Subcutaneous adipose tissue (tissue), 4 donors: ENCODE measurements around the gene PCGF3. TPM values are rescaled to one million over a fixed set of nuclear protein-coding genes. Genes with fewer than 3 reads are reported as not detected.

ENCODE experiments used
- total RNA-seq, 4 donors: library from RNA; depleted of rRNA; stranded (reverse); fragments of >200 nt; gene quantifications; one replicate each; pipeline ENCODE4 v1.1.0, GENCODE V29; 2016
- TF ChIP-seq, protein P1 (sequence below): fragments of 450-650 bp; IDR thresholded peaks from one replicate; pipeline ENCODE4 v1.5.1; 2016; ENCODE audit warnings: low read depth, mild to moderate bottlenecking, control low read depth, antibody characterized with exemption, moderate library complexity

Gene PCGF3
- total RNA-seq, 4 donors from 2014 or later: 36.7 to 72.2 (median 55.0) TPM

DNA sequence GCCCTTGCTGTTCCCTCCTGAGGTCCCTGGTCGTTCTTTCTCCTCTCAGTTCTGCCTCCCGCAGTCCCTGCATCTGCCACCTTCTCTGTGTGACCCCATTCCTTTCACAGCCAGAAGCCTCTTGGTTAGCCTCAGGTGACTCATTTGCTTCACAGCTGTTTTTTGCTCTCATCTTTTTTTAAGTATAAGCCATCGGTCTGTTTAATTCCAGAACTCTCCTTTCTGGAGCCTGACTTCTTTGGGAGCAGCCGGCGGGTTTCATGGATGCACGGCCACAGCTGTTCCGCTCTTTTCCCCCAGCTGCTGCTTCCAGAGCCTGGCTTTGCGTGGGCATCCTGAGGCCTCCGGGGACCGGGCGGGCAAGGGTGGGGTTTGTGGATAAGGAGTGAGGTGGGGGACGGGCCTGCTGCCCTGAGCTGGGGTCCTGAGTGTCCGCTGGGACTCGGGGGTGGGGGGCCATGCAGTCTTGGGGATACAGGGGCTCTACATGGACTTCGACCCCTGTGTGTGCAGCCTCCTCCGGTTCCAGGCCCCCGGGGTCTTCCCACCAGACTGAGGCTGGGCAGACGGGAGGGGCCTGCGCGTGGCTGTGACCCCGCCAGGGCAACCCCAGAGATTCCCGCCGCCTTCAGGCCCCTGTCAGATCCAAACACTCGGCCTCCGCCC, 46.7 kb downstream of the PCGF3 start:
- TF ChIP-seq, protein P1, sequence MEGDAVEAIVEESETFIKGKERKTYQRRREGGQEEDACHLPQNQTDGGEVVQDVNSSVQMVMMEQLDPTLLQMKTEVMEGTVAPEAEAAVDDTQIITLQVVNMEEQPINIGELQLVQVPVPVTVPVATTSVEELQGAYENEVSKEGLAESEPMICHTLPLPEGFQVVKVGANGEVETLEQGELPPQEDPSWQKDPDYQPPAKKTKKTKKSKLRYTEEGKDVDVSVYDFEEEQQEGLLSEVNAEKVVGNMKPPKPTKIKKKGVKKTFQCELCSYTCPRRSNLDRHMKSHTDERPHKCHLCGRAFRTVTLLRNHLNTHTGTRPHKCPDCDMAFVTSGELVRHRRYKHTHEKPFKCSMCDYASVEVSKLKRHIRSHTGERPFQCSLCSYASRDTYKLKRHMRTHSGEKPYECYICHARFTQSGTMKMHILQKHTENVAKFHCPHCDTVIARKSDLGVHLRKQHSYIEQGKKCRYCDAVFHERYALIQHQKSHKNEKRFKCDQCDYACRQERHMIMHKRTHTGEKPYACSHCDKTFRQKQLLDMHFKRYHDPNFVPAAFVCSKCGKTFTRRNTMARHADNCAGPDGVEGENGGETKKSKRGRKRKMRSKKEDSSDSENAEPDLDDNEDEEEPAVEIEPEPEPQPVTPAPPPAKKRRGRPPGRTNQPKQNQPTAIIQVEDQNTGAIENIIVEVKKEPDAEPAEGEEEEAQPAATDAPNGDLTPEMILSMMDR: no peak

DNA sequence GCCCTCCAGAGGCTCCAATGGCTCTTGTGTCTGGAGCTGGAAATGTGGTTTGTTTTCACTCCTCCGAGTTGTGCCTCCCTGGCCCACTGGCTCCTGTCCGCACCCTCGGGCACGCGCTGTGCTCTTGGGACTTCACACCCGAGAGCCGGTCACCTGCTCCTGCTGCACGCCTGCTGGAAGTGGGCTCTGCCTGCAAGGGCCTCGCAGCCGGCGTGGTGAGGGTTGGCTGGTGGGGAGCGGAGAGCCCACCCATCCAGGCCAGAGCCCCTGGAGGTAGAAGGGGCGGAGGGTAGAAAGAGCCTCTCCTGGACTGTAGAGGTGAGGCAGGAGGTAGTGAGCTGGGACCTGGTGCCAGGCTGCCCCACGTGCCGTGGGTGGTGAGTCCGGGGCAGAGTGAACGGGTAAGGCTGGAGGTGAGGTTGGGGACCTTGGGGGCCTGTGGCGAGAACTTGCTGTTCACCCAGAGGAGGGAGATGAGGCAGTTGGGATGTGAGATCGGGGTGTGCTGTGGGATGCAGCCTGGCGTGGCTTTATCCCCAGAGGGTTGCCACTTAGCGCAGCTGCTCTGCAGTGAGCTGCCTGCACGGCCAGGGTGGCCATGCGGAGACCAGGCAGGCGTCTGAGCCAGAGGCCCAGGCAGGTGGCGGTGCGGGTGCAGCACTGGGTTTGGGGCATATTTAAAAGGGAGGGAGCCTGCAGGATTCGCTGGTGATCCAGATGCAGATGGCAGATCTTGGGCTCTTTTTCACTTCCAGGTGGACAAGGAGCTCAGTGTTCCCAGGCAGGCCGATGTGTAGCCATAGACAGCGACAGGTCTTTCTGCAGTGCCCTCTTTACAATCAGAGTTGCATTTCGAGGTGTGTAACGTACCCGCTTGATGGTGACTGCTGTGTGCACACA, 48.8 kb downstream of the PCGF3 start:
- TF ChIP-seq, protein P1: no peak

DNA sequence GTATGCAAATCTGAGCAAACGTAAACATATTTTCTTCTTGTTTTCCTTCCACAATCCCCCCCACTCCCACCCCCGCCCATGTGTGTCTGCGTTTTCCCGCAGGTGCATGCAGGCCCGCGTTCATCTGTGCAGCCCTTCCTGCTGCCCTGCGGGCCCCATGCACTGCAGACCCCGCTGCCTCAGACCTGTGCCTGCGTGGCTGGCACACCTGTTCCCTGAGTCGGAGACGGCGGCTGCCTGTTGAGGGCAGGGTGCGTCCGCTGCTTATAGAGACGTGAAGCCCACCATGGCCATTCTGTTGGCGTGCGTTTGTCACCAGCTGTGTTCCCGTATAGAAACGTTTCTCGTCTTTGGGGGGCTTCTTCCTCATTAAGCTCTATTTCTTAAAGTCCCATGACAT, 51.5 kb downstream of the PCGF3 start:
- TF ChIP-seq, protein P1: no peak

DNA sequence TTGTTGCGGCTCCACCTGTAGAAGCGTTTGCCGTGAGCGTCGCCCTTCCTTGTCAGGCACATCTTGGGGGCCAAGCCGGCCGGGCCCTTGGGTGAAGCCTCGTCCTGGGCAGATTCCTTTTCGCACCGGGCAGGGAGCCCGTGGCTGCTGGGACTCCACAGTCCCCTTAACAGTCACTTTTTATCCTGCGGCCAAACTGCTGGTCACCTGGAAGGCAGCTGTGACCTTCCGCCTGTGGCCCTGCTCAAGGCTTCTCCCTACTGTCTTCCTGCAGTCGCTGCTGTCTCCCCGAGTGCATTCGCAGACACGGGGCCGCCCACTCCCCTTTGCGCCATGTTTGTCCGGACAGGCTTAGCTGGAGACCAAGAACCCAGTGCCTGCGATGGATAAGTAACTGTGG, 55.0 kb downstream of the PCGF3 start:
- TF ChIP-seq, protein P1: no peak

DNA sequence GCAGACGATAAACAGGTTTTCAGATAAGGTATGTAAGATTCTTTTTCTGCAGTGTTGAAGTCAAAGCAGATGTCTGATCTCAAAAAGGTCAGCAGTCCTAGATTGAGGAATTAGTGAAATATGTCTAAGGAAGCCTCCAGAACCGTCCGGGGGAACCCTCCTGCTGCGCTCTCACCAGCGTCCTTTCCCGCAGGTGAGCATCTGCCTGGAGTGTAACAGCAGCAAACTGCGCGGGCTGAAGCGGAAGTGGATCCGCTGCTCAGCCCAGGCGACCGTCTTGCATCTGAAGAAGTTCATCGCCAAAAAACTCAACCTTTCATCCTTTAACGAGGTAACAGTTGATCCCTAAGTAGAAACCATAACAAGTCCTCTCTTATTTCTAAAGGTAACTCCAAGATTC, 55.5 kb downstream of the PCGF3 start:
- TF ChIP-seq, protein P1: no peak

DNA sequence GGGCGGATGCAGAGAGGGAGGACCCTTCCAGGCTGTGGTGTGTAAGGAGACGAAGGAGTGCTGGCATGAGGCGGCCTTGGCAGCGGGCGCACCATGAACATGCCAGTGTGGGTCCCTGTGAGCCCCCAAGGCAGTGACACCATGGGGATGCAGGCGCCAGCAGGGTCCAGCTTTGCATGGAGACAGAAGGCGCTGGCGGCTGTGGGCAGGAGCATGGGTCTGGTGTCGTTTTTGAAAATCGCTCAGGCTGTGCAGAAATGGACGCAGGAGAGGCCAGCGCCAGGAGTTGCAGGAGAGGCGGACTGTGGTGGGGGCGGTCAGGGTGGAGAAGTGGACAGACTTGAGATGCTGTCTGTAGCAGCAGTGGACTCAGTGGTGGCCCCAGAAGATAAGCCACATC, 56.1 kb downstream of the PCGF3 start:
- TF ChIP-seq, protein P1: no peak
